DMS53 (cell line): ENCODE measurements around the gene TMEM141.
A peak's percentile ranks its signal among the peaks of the same experiment; 100 is the strongest.
"Not testable (repeated sequence)": the region's sequence is repeated elsewhere in the genome, so short reads cannot be mapped to it uniquely, and the experiment has no call there.

Experiments used
- DNase-seq: peaks from one replicate; lab custom pipeline; 2025; lab: John Stamatoyannopoulos, UW

TMEM141 gene

DNA sequence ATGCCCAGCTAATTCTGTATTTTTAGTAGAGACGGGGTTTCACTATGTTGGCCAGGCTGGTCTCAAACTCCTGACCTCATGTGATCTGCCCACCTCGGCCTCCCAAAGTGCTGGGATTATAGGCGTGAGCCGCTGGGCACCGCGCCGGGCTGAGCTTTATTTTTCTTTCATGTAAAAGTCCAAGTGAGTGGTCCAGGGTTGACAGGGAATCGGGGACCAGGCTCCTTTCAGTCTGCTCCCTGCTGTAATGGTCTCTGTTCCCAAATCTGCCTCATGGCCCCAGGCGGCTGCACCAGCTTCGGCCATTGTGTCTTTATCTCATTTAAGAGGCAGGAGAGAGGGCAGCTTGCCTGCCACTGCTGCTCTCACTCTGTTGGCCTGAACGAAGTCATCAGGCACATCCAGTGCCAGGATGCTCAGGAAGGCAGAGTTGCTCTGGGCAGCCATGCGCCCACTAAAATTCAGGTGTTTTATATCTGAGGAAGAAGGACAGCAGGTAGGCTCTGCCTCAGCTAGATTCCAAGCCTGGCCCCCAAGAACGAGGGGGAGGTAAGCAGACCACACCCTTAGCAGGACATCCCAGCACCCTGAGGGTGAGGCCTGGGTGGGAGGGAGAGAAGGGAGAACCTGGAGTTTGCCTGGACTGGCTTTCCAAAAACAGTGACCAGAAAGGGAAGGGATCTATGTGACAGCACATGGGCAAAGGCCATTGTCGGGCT is 3.3 kb downstream of the TMEM141 start:
- DNase-seq: no peak

DNA sequence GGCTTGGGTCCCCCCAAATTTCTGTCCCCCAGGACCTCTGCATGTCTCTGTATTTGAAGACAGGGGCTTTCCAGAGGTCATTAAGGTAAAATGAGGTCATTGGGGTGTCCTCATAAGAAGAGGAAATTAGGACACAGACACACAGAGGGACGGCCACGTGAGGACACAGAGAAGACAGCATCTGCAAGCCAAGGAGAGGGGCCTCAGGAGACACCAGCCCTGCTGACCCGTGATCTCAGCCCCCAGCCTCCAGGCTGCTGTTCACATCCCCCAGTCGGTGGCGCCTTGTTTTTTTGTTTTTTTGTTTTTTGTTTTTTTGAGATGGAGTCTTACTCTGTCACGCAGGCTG is 3.8 kb downstream of the TMEM141 start:
- DNase-seq: no peak

DNA sequence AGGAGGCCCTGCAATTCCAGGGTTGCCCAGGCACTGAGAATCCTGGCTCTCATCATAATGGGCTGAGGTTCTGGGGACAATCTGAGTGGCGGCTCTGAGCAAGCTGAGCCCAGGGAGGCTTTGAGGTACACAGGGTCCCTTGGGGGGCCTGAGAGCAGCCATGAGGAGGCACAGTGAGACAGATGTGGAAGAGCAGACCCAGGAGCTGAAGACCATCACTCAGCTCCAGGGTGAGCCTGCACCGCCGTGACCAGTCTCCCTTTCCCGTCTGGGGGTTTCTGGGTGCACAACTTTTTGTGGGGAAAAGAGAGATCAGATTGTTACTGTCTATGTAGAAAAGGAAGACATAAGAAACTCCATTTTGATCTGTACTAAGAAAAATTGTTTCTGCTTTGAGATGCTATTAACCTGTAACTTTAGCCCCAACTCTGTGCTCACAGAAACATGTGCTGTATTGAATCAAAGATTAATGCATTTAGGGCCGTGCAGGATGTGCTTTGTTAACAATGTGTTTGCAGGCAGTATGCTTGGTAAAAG is 5.2 kb downstream of the TMEM141 start, which contains the start of gene CCDC183:
Gene CCDC183 (plus strand): TSS at position 101 of the 537 bp plus-strand sequence. CDS start 60 bp downstream, at position 161.
- no peak for DNase-seq

DNA sequence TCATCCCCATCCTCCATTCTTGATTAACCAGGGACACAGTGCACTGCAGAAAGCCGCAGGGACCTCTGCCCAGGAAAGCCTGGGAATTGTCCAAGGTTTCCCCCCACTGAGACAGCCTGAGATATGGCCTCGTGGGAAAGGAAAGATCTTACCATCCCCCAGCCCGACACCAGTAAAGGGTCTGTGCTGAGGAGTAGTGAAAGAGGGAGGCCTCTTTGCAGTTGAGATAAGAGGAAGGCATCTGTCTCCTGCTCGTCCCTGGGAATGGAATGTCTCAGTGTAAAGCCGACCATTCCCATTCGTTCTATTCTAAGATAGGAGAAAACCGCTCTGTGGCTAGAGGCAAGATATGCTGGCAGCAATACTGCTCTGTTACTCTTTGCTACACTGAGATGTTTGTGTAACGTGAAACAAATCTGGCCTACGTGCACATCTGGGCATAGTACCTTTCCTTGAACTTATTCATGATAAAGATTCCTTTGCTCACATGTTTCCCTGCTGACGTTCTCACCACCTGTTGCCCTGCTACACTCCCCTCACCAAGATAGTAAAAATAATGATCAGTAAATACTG is 5.7 kb downstream of the TMEM141 start:
- not testable (repeated sequence) for DNase-seq

DNA sequence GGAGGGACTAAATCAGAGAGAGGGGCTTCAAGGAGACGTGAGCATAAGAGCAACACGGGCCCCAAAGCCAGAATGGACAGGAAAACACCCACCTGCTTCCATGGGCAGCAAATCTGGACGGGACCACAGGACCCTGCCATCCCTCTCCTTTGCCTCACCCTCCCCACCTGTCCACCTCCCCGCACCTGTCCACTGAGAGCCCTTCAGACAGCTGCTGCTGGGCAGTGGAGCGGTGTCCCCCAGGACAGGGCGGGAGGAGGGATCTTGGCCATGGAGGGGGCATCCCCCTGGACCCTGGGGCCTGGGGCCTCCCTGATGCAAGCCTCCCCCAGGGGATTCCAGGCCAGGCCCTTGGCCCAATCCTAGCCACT is 7.5 kb downstream of the TMEM141 start:
- DNase-seq: peak; percentile 56

DNA sequence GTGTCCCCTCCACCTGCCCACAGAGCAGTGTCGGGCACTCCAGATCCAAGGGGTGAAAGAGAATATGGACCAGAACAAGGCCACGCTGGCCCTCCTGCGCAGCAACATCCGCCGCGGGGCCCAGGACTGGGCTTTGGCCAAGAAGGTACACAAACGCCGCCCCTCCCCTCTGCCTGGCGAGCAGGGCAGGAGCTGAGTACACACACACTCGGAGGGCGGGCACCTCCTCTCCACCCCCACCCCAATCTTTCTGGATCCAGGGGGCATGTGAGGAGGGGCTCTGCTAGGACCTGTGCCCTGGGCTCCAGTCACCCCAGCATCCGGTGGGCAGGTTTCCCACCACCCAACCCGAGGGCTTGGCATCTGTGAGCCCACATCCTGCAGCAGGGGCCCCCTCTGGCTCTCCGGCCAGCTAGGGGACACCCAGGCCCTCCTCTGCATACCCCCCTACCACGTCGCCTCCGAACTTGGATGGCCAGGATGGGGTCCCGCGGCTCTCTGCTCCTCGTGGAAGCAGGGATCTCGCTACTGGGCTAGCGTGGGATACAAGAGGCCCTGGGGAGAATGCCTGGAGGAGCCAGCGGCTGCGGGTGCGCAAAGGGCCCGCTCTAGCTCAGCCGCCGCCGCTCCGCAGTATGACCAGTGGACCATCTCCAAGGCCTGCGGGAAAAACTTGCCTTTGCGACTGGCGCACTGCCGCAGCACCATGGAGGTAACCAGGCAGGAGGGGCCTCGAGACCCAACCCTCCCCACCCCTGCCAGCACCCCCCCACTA is 8.1 kb downstream of the TMEM141 start:
- peak; percentile 90 for DNase-seq

DNA sequence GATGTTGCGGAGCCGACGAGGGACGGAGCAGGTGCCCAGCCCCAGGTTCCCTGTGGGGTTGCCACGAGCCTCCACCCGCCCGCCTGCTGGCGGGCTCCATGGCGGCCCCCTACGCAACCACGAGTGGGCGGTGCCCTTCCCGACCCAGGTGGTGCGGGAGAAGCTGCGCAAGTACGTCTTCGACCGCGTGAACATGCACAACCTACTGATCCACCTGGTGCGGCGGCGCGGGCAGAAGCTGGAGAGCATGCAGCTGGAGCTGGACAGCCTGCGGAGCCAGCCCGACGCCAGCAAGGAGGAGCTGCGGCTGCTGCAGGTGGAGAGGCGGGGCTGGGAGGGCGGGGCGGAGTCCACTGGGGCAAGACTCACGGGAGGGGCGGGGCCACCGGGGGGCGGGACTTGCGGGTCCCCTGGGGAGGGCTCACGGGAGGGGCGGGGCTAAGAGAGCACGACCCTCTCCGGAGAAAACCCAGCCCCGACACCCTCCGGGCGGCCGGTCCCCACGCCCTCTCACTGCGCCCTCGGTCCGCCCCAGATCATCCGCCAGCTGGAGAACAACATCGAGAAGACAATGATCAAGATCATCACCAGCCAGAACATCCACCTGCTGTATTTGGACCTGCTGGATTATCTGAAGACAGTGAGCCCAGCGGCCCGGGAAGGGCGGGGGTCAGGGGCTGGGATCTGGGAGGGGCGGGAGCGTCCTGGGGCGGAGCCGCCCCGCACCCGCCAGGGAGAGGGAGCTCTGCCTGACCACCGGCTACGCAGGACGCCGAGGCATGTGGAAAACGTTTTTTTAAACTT is 8.9 kb downstream of the TMEM141 start:
- DNase-seq: peak; percentile 99

DNA sequence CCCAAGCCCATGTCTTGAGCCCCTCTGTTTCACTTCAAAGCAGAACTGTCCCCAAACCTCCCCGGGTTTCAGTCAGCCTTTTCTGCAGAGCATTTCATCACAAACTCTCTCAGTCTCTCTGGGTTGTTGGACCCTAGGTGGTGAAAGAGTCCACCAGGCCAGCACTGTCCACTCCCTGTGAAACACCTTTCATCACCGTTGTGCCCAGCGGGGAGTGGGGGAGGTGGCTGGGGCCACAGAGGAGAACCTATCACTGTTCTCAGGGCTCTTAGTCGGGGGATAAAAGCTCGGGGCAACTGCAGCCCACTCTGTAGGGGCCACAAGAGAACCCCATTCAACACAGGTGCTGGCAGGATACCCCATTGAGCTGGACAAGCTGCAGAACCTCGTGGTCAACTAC is 11.2 kb downstream of the TMEM141 start:
- no peak for DNase-seq

DNA sequence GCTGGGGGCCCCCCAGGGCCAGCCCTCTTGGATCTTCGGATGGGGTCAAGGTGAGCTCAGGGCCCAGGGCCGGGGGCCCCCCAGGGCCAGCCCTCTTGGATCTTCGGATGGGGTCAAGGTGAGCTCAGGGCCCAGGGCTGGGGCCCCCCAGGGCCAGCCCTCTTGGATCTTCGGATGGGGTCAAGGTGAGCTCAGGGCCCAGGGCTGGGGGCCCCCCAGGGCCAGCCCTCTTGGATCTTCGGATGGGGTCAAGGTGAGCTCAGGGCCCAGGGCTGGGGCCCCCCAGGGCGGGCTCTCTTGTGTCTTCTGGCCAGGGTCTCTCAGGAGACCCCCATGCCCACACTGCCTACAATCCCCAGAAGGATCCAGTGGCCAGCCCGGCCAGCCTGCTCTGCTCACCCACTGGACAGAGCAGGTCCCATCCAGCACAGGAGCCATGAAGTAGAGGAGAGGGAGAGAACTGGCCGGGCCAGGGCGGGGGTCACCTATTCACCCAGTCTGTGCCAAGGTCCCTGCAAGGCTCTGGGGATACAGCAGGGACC is 11.9 kb downstream of the TMEM141 start:
- not testable (repeated sequence) for DNase-seq

DNA sequence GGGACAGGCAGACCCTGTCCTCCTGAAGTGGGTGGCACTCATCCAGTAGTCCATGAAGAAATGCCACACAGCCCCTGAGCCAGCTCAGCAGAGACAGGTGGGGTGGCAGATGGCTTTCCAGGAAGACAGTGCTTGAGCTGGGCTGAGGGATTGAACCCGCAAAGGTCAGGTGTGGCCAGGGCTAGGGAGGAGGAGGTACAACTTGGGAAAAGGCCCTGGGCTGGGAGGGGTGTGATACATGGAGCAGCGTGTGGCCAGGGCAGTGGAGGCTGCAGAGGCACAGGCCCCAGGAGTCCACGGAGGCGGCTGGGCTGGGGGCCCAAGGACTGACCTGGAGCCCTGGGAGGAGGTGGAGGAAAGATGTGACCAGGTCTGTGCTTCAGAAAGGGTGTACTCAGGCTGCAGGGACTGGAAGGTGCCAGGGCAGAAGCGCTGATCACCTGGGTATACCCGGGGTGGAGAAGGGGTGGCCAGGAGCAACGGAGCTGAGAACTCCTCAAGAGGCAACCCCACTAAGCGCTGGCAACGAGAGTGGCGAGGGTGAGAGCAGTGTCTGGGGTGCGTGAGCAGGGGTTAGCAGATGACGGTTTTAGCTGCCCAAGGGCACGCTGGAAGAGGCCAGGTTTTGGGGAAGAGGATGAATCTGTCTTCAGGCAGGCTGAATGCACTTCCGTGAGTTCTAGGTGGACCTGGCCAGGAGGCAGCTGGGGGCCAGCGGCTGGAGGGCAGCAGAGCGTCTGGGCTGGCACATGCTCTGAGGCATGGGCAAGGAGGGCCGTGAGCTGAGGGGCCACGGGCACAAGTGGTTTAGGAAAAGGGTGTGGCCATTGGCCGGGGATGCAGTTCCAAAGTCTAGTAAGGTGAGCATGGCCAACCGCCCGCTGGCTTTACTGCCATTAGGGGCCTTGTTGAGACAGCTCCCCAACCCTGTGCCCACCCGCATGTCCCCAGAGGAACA is 12.7 kb downstream of the TMEM141 start:
- DNase-seq: no peak

DNA sequence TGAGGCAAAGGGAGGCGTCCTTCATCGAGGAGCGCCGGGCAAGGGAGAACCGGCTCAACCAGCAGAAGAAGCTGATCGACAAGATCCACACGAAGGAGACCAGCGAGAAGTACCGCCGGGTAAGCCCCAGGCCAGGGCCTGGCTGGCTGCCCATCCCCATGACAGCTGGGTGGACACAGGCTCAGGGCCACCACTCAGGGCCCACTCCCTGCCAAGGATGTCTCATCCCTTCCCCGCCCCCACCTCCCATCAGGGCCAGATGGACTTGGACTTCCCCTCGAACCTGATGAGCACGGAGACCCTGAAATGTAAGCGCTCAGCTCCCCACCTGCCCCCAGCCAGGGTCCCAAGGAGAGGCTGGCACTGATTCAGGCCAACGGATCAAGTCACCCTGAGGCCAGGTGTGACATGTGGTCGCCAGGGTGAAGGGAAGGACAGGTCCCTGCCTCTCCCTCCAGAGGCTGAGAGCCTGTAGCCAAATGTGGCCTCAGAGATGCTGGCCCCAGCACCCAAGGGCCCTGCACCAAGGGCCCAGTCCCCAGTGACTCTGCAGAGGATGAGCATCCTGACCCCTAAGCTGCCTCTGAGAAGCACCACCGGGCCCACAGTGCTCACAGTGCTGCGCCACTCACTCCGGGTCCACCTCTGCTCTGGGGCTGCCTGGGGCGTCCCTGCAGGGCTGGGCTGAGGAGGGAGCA is 13.5 kb downstream of the TMEM141 start:
- DNase-seq: no peak

DNA sequence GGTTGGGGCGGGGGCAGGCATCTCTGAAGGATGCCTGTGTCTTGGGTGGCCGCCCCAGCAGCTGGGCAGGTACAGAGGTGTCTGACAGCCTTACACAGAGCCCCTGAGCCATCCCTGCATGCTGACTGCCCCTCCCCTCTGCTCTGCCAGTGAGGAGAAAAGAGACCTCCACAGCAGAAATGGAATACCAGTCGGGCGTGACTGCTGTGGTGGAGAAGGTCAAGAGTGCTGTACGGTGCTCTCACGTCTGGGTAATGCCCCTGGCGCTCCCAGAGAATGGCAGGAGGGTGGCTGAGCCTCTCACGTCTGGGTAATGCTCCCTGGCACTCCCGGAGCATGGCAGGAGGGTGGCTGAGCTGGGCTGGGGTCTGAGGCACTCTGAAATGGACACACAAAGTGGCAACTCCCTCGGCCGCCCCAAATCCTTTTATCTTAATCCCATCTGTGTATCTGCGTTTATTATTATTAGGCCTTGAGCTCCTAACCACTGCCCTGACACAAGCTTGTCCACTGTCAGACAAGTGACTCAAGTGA is 14.1 kb downstream of the TMEM141 start:
- DNase-seq: no peak

DNA sequence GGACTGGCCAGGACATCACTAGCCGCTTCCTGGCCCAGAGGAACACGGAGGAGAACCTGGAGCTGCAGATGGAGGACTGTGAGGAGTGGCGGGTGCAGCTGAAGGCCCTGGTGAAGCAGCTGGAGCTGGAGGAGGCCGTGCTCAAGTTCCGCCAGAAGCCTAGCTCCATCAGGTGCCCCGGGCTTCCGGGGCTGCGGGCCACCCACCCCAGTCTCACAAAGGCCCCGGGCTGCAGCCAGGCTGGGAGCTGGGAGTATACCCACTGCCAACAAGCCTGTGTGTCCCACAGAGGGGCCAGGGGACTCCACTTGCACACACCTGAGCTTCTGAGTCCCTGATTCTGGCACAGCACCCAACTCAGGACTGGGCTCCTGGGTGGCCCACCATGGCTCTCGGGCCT is 14.9 kb downstream of the TMEM141 start:
- no peak for DNase-seq

DNA sequence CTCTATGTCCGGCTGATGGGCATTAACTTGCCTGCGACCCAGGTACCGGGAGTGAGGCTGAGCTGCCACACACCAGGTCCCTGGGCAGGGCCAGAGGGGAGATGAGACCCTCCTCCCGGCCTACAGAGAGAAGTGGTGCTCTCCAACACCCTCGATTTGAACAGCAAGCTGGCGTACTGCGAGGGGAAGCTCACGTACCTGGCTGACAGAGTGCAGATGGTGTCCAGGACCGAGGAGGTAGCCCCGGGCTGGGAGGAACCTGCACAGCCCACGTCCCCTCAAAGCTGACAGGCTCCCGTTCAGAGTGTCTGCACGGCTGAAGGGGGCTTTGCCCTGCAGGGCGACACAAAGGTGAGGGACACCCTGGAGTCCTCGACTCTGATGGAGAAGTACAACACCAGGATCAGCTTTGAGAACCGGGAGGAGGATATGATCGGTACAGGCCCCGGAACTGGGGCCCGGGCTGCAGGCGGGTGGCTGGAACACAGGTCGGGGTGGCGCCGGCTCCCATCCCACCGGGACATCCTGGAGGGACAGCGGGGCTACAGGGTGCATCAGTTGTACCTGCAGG is 15.6 kb downstream of the TMEM141 start:
- peak; percentile 46 for DNase-seq

DNA sequence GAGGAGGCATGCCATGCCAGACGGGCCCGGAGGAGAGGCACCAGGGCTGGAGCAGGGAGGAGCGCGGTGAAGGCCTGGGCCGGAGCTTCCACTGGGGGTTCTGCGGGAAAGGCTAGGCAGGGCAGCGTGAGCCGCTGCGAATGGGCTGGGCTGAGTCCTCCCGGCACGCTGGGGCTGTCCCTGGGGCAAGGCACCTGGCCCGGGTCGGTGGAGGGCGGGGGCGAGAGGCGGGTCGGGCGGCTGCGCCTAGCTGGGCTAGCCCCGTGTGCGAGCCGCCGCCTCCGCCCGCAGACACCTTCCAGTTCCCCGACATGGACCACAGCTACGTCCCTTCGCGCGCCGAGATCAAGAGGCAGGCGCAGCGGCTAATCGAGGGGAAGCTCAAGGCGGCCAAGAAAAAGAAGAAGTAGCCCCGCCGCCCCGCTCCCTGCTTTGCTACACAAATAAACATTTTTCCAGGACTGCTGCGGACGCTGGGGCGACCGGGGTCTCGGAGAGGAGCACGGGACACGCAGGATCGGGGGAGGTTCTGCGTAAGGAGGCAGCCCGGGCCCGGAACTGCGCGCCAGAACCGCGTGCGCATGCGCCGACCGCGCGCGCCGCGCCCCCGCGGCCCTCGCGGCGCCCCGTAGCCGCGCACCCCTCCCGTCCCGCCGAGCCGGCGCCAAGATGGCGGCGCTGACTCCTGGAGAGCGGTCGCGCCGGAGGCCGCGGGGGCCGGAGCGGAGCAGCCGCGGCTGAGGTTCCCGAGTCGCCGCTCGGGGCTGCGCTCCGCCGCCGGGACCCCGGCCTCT is 16.3 kb downstream of the TMEM141 start, which contains the start of gene RABL6:
Gene RABL6 (plus strand): TSS at position 668 of the 794 bp plus-strand sequence. CDS start 249 bp downstream, outside the sequence.
- DNase-seq: peak; percentile 89

DNA sequence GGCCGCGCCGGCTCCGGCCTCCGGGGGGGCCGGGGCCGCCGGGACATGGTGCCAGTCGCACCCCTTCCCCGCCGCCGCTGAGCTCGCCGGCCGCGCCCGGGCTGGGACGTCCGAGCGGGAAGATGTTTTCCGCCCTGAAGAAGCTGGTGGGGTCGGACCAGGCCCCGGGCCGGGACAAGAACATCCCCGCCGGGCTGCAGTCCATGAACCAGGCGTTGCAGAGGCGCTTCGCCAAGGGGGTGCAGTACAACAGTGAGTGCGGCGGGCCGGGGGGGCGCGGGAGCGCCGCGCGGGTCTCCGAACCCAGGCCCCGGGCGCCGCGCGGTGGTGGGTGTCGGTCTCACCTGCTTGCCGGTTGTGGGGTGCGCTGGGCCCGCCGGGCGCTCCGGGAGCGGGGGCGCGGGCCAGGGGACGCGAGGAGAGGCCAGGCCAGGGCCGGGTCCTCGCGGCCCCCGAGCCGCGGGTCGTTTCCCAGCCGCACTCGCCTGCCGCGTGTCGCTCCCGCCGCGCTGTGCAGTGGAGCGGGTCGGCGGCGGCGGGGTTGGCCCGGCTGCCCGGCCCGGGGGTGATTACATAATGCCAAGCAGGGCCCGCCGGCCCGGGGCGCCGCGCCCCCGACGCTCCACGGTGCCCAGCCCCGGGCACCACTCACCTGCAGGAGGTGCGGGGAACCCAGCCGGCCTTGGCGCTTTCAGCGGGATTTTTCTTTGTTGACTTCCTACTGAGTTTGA is 17.1 kb downstream of the TMEM141 start:
- peak; percentile 65 for DNase-seq

DNA sequence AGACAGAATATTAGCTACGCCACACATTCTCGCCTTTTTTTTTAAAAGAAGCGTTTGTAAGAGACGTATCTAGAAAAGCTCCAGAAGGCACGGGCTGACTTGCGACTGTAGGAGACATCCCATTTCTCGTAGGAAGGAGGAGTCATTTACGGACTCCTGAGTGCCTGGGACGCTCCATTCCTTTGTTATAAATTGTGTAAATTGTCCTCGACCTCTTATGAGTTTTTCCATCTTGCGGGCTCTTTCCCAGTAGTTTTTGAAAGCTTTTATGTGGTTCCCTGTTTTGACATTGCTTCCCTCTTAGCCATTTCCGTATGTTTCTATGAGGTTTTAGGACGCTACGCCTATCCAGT is 17.6 kb downstream of the TMEM141 start:
- DNase-seq: peak; percentile 65
